ENCODE results near the gene MAML2.

MAML2 gene

GRCh38 chr11:96267496-96268032, 75.4 kb downstream of the MAML2 start:
- no peak overlapping the region for H3K4me2 ChIP-seq (ENCODE audit: insufficient read depth, low read length)
- H4K20me1 ChIP-seq (ENCODE audit: insufficient read depth, low read length) = no peaks in the 10 kb centered on the region
- ATAC-seq (ENCODE audit: insufficient read depth, low read depth) = peak; percentile 58; the same call in 2 of the 3 replicates
- no peaks in the 10 kb centered on the region for H3K9me3 ChIP-seq (ENCODE audit: insufficient read depth, low read length, severe bottlenecking)
- H3K4me3 ChIP-seq (ENCODE audit: low read depth in 1 of 2, low read length in 2 of 2) = no peak overlapping the region
- H3K27me3 ChIP-seq (ENCODE audit: insufficient read depth, low read length, poor library complexity) = no peaks in the 10 kb centered on the region
- TF ChIP-seq EZH2 (IDR thresholded peaks at IDR 0.05; ENCODE audit: borderline replicate concordance, low read depth, low read length, severe bottlenecking) (no peak), CTCF (IDR thresholded peaks at IDR 0.05; ENCODE audit: borderline replicate concordance, extremely low read depth, low read length, poor library complexity, severe bottlenecking) (no peak)
- H3K36me3 ChIP-seq (ENCODE audit: insufficient read depth, low read length) = no peaks in the 10 kb centered on the region
- no peak overlapping the region for H3K9ac ChIP-seq (ENCODE audit: low read depth, low read length)
- no peak overlapping the region for H2AFZ ChIP-seq (ENCODE audit: low read depth, low read length)
- no peak for DNase-seq
- H3K79me2 ChIP-seq (ENCODE audit: insufficient read depth, low read length) = no peaks in the 10 kb centered on the region; the same call in 1 of the 2 replicates
- H3K4me1 ChIP-seq (ENCODE audit: insufficient read depth, low read length) = no peaks in the 10 kb centered on the region
- peak overlapping the region; percentile 23; the same call in 1 of the 2 replicates for H3K27ac ChIP-seq (ENCODE audit: low read length)

GRCh38 chr11:96267001-96267495, 75.9 kb downstream of the MAML2 start:
- no peak overlapping the region for H2AFZ ChIP-seq (ENCODE audit: low read depth, low read length)
- H3K9me3 ChIP-seq (ENCODE audit: insufficient read depth, low read length, severe bottlenecking) = no peaks in the 10 kb centered on the region
- no peak overlapping the region for H3K4me2 ChIP-seq (ENCODE audit: insufficient read depth, low read length)
- no peak for DNase-seq
- H3K4me3 ChIP-seq (ENCODE audit: low read depth in 1 of 2, low read length in 2 of 2) = no peak overlapping the region
- no peak overlapping the region for H3K27ac ChIP-seq (ENCODE audit: low read length)
- no peak overlapping the region for H3K9ac ChIP-seq (ENCODE audit: low read depth, low read length)
- no peak for TF ChIP-seq EZH2 (IDR thresholded peaks at IDR 0.05; ENCODE audit: borderline replicate concordance, low read depth, low read length, severe bottlenecking)
- no peak for TF ChIP-seq CTCF (IDR thresholded peaks at IDR 0.05; ENCODE audit: borderline replicate concordance, extremely low read depth, low read length, poor library complexity, severe bottlenecking)
- H3K36me3 ChIP-seq (ENCODE audit: insufficient read depth, low read length) = no peaks in the 10 kb centered on the region
- ATAC-seq (ENCODE audit: insufficient read depth, low read depth) = no peak
- no peaks in the 10 kb centered on the region for H3K27me3 ChIP-seq (ENCODE audit: insufficient read depth, low read length, poor library complexity)
- no peaks in the 10 kb centered on the region for H4K20me1 ChIP-seq (ENCODE audit: insufficient read depth, low read length)
- H3K79me2 ChIP-seq (ENCODE audit: insufficient read depth, low read length) = no peaks in the 10 kb centered on the region; the same call in 1 of the 2 replicates
- no peaks in the 10 kb centered on the region for H3K4me1 ChIP-seq (ENCODE audit: insufficient read depth, low read length)

- DNase-seq (no peak), ATAC-seq (ENCODE audit: insufficient read depth, low read depth) (no peak)
- Histone ChIP-seq H3K9me3 (ENCODE audit: insufficient read depth, low read length, severe bottlenecking) (no peaks in the 10 kb centered on the region), H3K4me2 (ENCODE audit: insufficient read depth, low read length) (no peak overlapping the region), H3K4me1 (ENCODE audit: insufficient read depth, low read length) (peaks cover 6% of the 10 kb centered on the region), H3K9ac (ENCODE audit: low read depth, low read length) (no peak overlapping the region), H3K4me3 (ENCODE audit: low read depth in 1 of 2, low read length in 2 of 2) (no peak overlapping the region), H3K27me3 (ENCODE audit: insufficient read depth, low read length, poor library complexity) (no peaks in the 10 kb centered on the region), H4K20me1 (ENCODE audit: insufficient read depth, low read length) (no peaks in the 10 kb centered on the region), H2AFZ (ENCODE audit: low read depth, low read length) (no peak overlapping the region), H3K79me2 (ENCODE audit: insufficient read depth, low read length) (no peaks in the 10 kb centered on the region; the same call in 1 of the 2 replicates), H3K36me3 (ENCODE audit: insufficient read depth, low read length) (no peaks in the 10 kb centered on the region), H3K27ac (ENCODE audit: low read length) (no peak overlapping the region)
- TF ChIP-seq EZH2 (IDR thresholded peaks at IDR 0.05; ENCODE audit: borderline replicate concordance, low read depth, low read length, severe bottlenecking) = no peak
Observed at GRCh38 chr11:96265972-96266371, 77.0 kb downstream of the MAML2 start.

GRCh38 chr11:96265220-96265737, 77.7 kb downstream of the MAML2 start:
- Histone ChIP-seq H3K27ac (ENCODE audit: low read length) (no peak overlapping the region), H4K20me1 (ENCODE audit: insufficient read depth, low read length) (no peaks in the 10 kb centered on the region), H3K9ac (ENCODE audit: low read depth, low read length) (no peak overlapping the region), H3K4me3 (ENCODE audit: low read depth in 1 of 2, low read length in 2 of 2) (no peak overlapping the region), H3K27me3 (ENCODE audit: insufficient read depth, low read length, poor library complexity) (no peaks in the 10 kb centered on the region), H2AFZ (ENCODE audit: low read depth, low read length) (no peak overlapping the region), H3K4me1 (ENCODE audit: insufficient read depth, low read length) (peaks cover 13% of the 10 kb centered on the region), H3K9me3 (ENCODE audit: insufficient read depth, low read length, severe bottlenecking) (no peaks in the 10 kb centered on the region), H3K4me2 (ENCODE audit: insufficient read depth, low read length) (no peak overlapping the region), H3K36me3 (ENCODE audit: insufficient read depth, low read length) (no peaks in the 10 kb centered on the region), H3K79me2 (ENCODE audit: insufficient read depth, low read length) (no peaks in the 10 kb centered on the region; the same call in 1 of the 2 replicates)
- no peak for TF ChIP-seq CTCF (IDR thresholded peaks at IDR 0.05; ENCODE audit: borderline replicate concordance, extremely low read depth, low read length, poor library complexity, severe bottlenecking)
- TF ChIP-seq EZH2 (IDR thresholded peaks at IDR 0.05; ENCODE audit: borderline replicate concordance, low read depth, low read length, severe bottlenecking) = no peak
- no peak for DNase-seq
- ATAC-seq (ENCODE audit: insufficient read depth, low read depth) = no peak

Measured in DND-41 (cell line).